ENCODE data around the gene FAH. TPM values are rescaled to one million over a fixed set of nuclear protein-coding genes. Genes with fewer than 3 reads are reported as not detected.

FAH gene
- total RNA-seq, 2 donors from 2014 or later = 11.9 to 14.2 TPM

DNA sequence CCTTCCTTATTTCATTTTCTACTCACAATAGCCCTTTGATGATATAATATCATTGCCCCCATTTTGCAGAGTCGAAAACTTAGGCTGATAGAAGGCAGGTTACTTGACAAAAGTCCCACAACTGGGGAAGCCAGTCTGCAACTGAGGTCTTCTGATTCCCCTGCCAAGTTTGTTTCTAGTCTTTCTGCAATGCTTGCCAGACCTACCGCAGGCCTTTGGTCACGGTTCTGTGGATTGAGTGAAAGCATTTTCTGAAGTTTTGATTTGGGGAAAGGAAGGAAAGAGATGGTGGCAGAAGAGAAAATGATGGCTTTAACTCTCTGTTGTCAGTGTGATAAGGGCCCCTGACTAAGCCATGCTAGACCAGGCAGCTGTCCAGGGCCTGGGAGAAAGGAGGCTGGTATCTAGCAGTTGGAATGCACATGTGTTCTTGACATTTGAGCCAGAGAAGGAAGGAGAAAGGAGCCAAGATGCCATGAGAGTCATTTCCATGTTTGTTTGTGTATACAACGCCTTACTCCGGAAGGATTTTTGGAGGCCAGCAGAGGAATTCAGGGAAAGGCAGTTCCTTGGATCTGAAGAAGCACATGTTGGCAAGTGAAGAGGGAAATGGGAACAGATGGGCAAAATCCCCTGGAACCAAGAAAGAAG, 29.9 kb downstream of the FAH start:
- 79 to 92% methylated on average over 3 to 5 of the region's 5 CpGs for WGBS, 2 experiments (ENCODE audit: insufficient coverage in 1 of 2, insufficient read length in 1 of 2)
- Mint-ChIP-seq H3K4me3 (no peak overlapping the region), H3K36me3 (ENCODE audit: low read depth) (peaks cover 19% of the 10 kb centered on the region), H3K27me3 (ENCODE audit: insufficient read depth) (no peaks in the 10 kb centered on the region), H3K9me3 (no peaks in the 10 kb centered on the region), H3K27ac (no peak overlapping the region), H3K4me1 (no peaks in the 10 kb centered on the region)
- H3K4me1 ChIP-seq (ENCODE audit: control insufficient read depth, insufficient read depth, low read length) = no peaks in the 10 kb centered on the region
- no peak overlapping the region for H3K4me3 ChIP-seq (ENCODE audit: low read length)
- H3K27ac ChIP-seq (ENCODE audit: low read depth, low read length) = no peak overlapping the region
- H3K9me3 ChIP-seq (ENCODE audit: control insufficient read depth, low read length) = peaks cover 6% of the 10 kb centered on the region
- DNase-seq = no peak
- no peak for TF ChIP-seq CTCF (conservative IDR thresholded peaks at IDR 0.05)
- no peaks in the 10 kb centered on the region for H3K27me3 ChIP-seq (ENCODE audit: control insufficient read depth, insufficient read depth, low read length, poor library complexity, severe bottlenecking)
- H3K9ac ChIP-seq (ENCODE audit: extremely low read depth, low read length, poor library complexity, severe bottlenecking) = no peak overlapping the region
- H3K36me3 ChIP-seq (ENCODE audit: control insufficient read depth, insufficient read depth, low read length) = peaks cover 7% of the 10 kb centered on the region

GRCh38 chr15:80183306-80183705, 30.5 kb downstream of the FAH start:
- TF ChIP-seq CTCF (conservative IDR thresholded peaks at IDR 0.05) = no peak

DNA sequence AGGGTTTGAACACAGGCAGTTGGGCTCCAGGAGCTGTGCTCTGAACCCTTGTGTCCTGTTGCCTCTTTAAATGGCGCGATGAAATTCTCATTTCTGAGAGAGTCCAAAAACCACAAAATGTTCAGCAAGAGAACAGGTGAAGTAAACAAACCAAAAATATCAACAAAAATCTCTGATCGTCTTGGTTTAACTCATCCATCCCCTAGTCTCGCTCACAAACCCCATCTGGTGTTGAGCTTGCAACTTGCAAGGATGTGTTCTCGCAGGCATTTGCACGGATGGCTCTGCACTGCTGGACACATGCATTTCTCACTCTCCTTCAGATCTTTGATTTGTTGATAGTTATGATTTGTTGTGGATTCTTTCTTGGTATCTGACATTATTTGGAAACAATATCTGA, 31.1 kb downstream of the FAH start:
- Histone ChIP-seq H3K36me3 (ENCODE audit: control insufficient read depth, insufficient read depth, low read length) (peaks cover 7% of the 10 kb centered on the region), H3K9me3 (ENCODE audit: control insufficient read depth, low read length) (peaks cover 6% of the 10 kb centered on the region), H3K9ac (ENCODE audit: extremely low read depth, low read length, poor library complexity, severe bottlenecking) (no peak overlapping the region), H3K4me1 (ENCODE audit: control insufficient read depth, insufficient read depth, low read length) (peaks cover 3% of the 10 kb centered on the region), H3K27ac (ENCODE audit: low read depth, low read length) (no peak overlapping the region), H3K4me3 (ENCODE audit: low read length) (no peak overlapping the region), H3K27me3 (ENCODE audit: control insufficient read depth, insufficient read depth, low read length, poor library complexity, severe bottlenecking) (no peaks in the 10 kb centered on the region)
- DNase-seq = no peak
- WGBS, 2 experiments (ENCODE audit: insufficient coverage in 1 of 2, insufficient read length in 1 of 2) = 91 to 94% methylated on average over 6 of the region's 6 CpGs
- no peak overlapping the region for H3K4me3 Mint-ChIP-seq
- peak; percentile 68 for TF ChIP-seq CTCF (conservative IDR thresholded peaks at IDR 0.05)
- H3K4me1 Mint-ChIP-seq = peaks cover 4% of the 10 kb centered on the region
- H3K9me3 Mint-ChIP-seq = no peaks in the 10 kb centered on the region
- no peaks in the 10 kb centered on the region for H3K27me3 Mint-ChIP-seq (ENCODE audit: insufficient read depth)
- H3K27ac Mint-ChIP-seq = no peak overlapping the region
- H3K36me3 Mint-ChIP-seq (ENCODE audit: low read depth) = peaks cover 14% of the 10 kb centered on the region

More at GRCh38 chr15:80183306-80183705, 30.5 kb downstream of the FAH start:
- Histone ChIP-seq H3K9me3 (ENCODE audit: control insufficient read depth, low read length) (peaks cover 6% of the 10 kb centered on the region), H3K27ac (ENCODE audit: low read depth, low read length) (no peak overlapping the region), H3K9ac (ENCODE audit: extremely low read depth, low read length, poor library complexity, severe bottlenecking) (no peak overlapping the region), H3K36me3 (ENCODE audit: control insufficient read depth, insufficient read depth, low read length) (peaks cover 7% of the 10 kb centered on the region), H3K4me1 (ENCODE audit: control insufficient read depth, insufficient read depth, low read length) (peaks cover 3% of the 10 kb centered on the region), H3K27me3 (ENCODE audit: control insufficient read depth, insufficient read depth, low read length, poor library complexity, severe bottlenecking) (no peaks in the 10 kb centered on the region), H3K4me3 (ENCODE audit: low read length) (no peak overlapping the region)
- WGBS, 2 experiments (ENCODE audit: insufficient coverage in 1 of 2, insufficient read length in 1 of 2) = 94% methylated on average over 10 of the region's 10 CpGs
- Mint-ChIP-seq H3K27me3 (ENCODE audit: insufficient read depth) (no peaks in the 10 kb centered on the region), H3K4me1 (peaks cover under 1% of the 10 kb centered on the region), H3K9me3 (no peaks in the 10 kb centered on the region), H3K36me3 (ENCODE audit: low read depth) (peaks cover 16% of the 10 kb centered on the region), H3K27ac (no peak overlapping the region), H3K4me3 (no peak overlapping the region)
- no peak for DNase-seq

Measured in endodermal cell (in vitro differentiated cells).